AG04450 (cell line): Measurements from ENCODE around the gene ZNF765. TPM values are rescaled to one million over a fixed set of nuclear protein-coding genes. Genes with fewer than 3 reads are reported as not detected.
"Not testable (repeated sequence)": the region's sequence is repeated elsewhere in the genome, so short reads cannot be mapped to it uniquely, and the experiment has no call there.

Experiments
- CTCF ChIA-PET: fragments of 300-600, 350-600 bp; formaldehyde crosslinking; extraction: SDS; loops from one replicate; lab custom pipeline; 2022; ENCODE audit warnings: antibody characterized with exemption, inconsistent platforms; lab: Charles Lee
- POLR2A ChIA-PET: fragments of 350-600 bp; formaldehyde crosslinking; extraction: SDS; loops from one replicate; lab custom pipeline; 2021; ENCODE audit warnings: antibody characterized with exemption, inconsistent platforms; lab: Yijun Ruan, JAX
- DNase-seq: peaks from one replicate; pipeline ENCODE4 v3.0.0-alpha.2; 2011; ENCODE audit warnings: low read depth, low spot score
- H3K27ac ChIP-seq: one replicate; pipeline ENCODE4 v1.5.1; 2012; ENCODE audit warnings: low read depth, low read length, control low read depth
- H3K27me3 ChIP-seq: one replicate; pipeline ENCODE4 v1.6.0; 2012; ENCODE audit warnings: low read length; ENCODE audit not compliant: control insufficient read depth, insufficient read depth
- H3K4me3 ChIP-seq: 2 replicates; pipeline ENCODE4 v1.5.1; 2011; ENCODE audit warnings: mild to moderate bottlenecking, low read depth, low read length, control low read depth
- H3K9me3 ChIP-seq: 2 replicates; pipeline ENCODE4 v1.5.1; 2012; ENCODE audit warnings: low read length; ENCODE audit not compliant: control insufficient read depth, insufficient read depth
- polyA plus RNA-seq: library from polyadenylated mRNA; depleted of rRNA; stranded (reverse); fragments of >200 nt; gene quantifications from 2 replicates; pipeline ENCODE4 v1.2.3, GENCODE V29; 2011
- TF ChIP-seq, protein P1 (sequence below): IDR thresholded peaks from 2 replicates; pipeline ENCODE4 v1.5.1; 2011; ENCODE audit warnings: low read depth, low read length, control low read depth, inconsistent platforms

Gene ZNF765
- polyA plus RNA-seq, 1 experiment, result 5.3 TPM

GRCh38 chr19:53432088-53432661 is 37.2 kb downstream of the ZNF765 start:
- DNase-seq, result no peak
- Histone ChIP-seq H3K27me3 (no peaks in the 10 kb centered on the region), H3K4me3 (peak overlapping the region; percentile 91), H3K27ac (peak overlapping the region; percentile 61), H3K9me3 (no peaks in the 10 kb centered on the region)
- ChIA-PET POLR2A (no interaction called here), CTCF (no interaction called here)
- TF ChIP-seq, protein P1, sequence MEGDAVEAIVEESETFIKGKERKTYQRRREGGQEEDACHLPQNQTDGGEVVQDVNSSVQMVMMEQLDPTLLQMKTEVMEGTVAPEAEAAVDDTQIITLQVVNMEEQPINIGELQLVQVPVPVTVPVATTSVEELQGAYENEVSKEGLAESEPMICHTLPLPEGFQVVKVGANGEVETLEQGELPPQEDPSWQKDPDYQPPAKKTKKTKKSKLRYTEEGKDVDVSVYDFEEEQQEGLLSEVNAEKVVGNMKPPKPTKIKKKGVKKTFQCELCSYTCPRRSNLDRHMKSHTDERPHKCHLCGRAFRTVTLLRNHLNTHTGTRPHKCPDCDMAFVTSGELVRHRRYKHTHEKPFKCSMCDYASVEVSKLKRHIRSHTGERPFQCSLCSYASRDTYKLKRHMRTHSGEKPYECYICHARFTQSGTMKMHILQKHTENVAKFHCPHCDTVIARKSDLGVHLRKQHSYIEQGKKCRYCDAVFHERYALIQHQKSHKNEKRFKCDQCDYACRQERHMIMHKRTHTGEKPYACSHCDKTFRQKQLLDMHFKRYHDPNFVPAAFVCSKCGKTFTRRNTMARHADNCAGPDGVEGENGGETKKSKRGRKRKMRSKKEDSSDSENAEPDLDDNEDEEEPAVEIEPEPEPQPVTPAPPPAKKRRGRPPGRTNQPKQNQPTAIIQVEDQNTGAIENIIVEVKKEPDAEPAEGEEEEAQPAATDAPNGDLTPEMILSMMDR, result no peak

DNA sequence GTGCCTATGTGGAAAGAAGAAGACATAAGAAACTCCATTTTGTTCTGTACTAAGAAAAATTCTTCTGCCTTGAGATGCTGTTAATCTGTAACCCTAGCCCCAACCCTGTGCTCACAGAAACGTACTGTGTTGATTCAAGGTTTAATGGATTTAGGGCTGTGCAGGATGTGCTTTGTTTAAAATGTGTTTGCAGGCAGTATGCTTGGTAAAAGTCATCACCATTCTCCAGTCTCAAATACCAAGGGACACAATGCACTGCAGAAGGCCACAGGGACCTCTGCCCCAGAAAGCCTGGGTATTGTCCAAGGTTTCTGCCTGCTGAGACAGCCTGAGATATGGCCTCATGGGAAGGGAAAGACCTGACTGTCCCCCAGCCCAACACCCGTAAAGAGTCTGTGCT is 48.9 kb downstream of the ZNF765 start:
- peaks cover 38% of the 10 kb centered on the region for H3K9me3 ChIP-seq
- CTCF ChIA-PET, H3K27me3 ChIP-seq, DNase-seq, POLR2A ChIA-PET, H3K4me3 ChIP-seq, H3K27ac ChIP-seq: not testable (repeated sequence)

GRCh38 chr19:53447196-53447595 is 52.2 kb downstream of the ZNF765 start:
- H3K27ac ChIP-seq, CTCF ChIA-PET, POLR2A ChIA-PET, H3K4me3 ChIP-seq, H3K27me3 ChIP-seq, DNase-seq: not testable (repeated sequence)
- H3K9me3 ChIP-seq, result peaks cover 46% of the 10 kb centered on the region

GRCh38 chr19:53455828-53456227 is 60.9 kb downstream of the ZNF765 start:
- POLR2A ChIA-PET, result no interaction called here
- TF ChIP-seq, protein P1, result no peak
- H3K9me3 ChIP-seq, result peaks cover 41% of the 10 kb centered on the region
- H3K27me3 ChIP-seq, result no peaks in the 10 kb centered on the region
- no peak overlapping the region for H3K4me3 ChIP-seq
- no peak for DNase-seq
- CTCF ChIA-PET, result interaction anchor here (1.8 kb wide), 1 partner anchor 31 kb away, joined by 12 read pairs; no protein-coding TSS in a partner anchor
- no peak overlapping the region for H3K27ac ChIP-seq

- H3K4me3 ChIP-seq, CTCF ChIA-PET, POLR2A ChIA-PET: not testable (repeated sequence)
These were observed 65.3 kb downstream of the ZNF765 start for GRCh38 chr19:53460131-53460721.

GRCh38 chr19:53461866-53462265 is 66.9 kb downstream of the ZNF765 start:
- peaks cover 34% of the 10 kb centered on the region for H3K9me3 ChIP-seq
- POLR2A ChIA-PET, result no interaction called here
- TF ChIP-seq, protein P1, result no peak
- CTCF ChIA-PET, result interaction anchor here (0.8 kb wide), 1 partner anchor 266 kb away, joined by 3 read pairs; no protein-coding TSS in a partner anchor
- DNase-seq, result no peak
- no peak overlapping the region for H3K4me3 ChIP-seq
- H3K27ac ChIP-seq, result no peak overlapping the region
- no peaks in the 10 kb centered on the region for H3K27me3 ChIP-seq

More at GRCh38 chr19:53460131-53460721, 65.3 kb downstream of the ZNF765 start:
- DNase-seq, H3K27me3 ChIP-seq, H3K27ac ChIP-seq: not testable (repeated sequence)
- peaks cover 34% of the 10 kb centered on the region for H3K9me3 ChIP-seq
